Mesenteric fat pad (tissue), 1 donor: ENCODE data around the gene CUX1. TPM values are rescaled to one million over a fixed set of nuclear protein-coding genes. Genes with fewer than 3 reads are reported as not detected.
"Not testable (repeated sequence)": the region's sequence is repeated elsewhere in the genome, so short reads cannot be mapped to it uniquely, and the experiment has no call there.

Source experiments
- DNase-seq: peaks from one replicate; pipeline ENCODE4 v3.0.0-alpha.2; 2020; ENCODE audit warnings: low spot score
- total RNA-seq: library from RNA; stranded (reverse); fragmentation: NEBNext Ultra II Directional; extraction: Animal tissue kit (Norgen Biotek cat#: 25700); gene quantifications from one replicate; pipeline ENCODE4 v1.2.1, GENCODE V29; 2021
- donor health status: DM: yes; HTN: yes; CAD: no.

The CUX1 gene
- total RNA-seq, 1 donor from 2014 or later, result 115 TPM

- DNase-seq, result no peak
Measured at GRCh38 chr7:102295346-102296178, 478.1 kb downstream of the CUX1 start.

- no peak for DNase-seq
Measured at GRCh38 chr7:102296179-102296438, 478.7 kb downstream of the CUX1 start.

GRCh38 chr7:102296514-102296913, 479.1 kb downstream of the CUX1 start:
- DNase-seq, result no peak

- DNase-seq, result no peak
Measured at GRCh38 chr7:102297487-102298218, 480.2 kb downstream of the CUX1 start.

GRCh38 chr7:102300643-102301221, 483.3 kb downstream of the CUX1 start:
- no peak for DNase-seq

- not testable (repeated sequence) for DNase-seq
Measured at GRCh38 chr7:102301367-102301766, 483.9 kb downstream of the CUX1 start.

- DNase-seq, result no peak
Measured at GRCh38 chr7:102302025-102302424, 484.6 kb downstream of the CUX1 start.

GRCh38 chr7:102303669-102304422, 486.4 kb downstream of the CUX1 start:
- DNase-seq, result no peak

GRCh38 chr7:102304668-102305067, 487.2 kb downstream of the CUX1 start:
- no peak for DNase-seq

- no peak for DNase-seq
Measured at GRCh38 chr7:102305414-102306268, 488.2 kb downstream of the CUX1 start.

GRCh38 chr7:102306916-102307677, 489.7 kb downstream of the CUX1 start:
- DNase-seq, result no peak

GRCh38 chr7:102310414-102310815, 493.0 kb downstream of the CUX1 start:
- DNase-seq, result no peak

- no peak for DNase-seq
Measured at GRCh38 chr7:102312317-102312716, 494.9 kb downstream of the CUX1 start.

- DNase-seq, result no peak
Measured at GRCh38 chr7:102313997-102314780, 496.8 kb downstream of the CUX1 start.

- DNase-seq, result no peak
Measured at GRCh38 chr7:102317231-102318059, 500.0 kb downstream of the CUX1 start.

GRCh38 chr7:102318482-102318971, 501.1 kb downstream of the CUX1 start:
- DNase-seq, result no peak

- DNase-seq, result no peak
Measured at GRCh38 chr7:102319671-102320070, 502.2 kb downstream of the CUX1 start.

GRCh38 chr7:102320181-102320580, 502.8 kb downstream of the CUX1 start:
- peak; percentile 86 for DNase-seq
